ENCODE measurements around the gene SENP7. TPM values are rescaled to one million over a fixed set of nuclear protein-coding genes. Genes with fewer than 3 reads are reported as not detected.
"Not testable (repeated sequence)": the region's sequence is repeated elsewhere in the genome, so short reads cannot be mapped to it uniquely, and the experiment has no call there.

The SENP7 gene
- total RNA-seq, 1 donor from 2014 or later = 16.5 TPM

DNA sequence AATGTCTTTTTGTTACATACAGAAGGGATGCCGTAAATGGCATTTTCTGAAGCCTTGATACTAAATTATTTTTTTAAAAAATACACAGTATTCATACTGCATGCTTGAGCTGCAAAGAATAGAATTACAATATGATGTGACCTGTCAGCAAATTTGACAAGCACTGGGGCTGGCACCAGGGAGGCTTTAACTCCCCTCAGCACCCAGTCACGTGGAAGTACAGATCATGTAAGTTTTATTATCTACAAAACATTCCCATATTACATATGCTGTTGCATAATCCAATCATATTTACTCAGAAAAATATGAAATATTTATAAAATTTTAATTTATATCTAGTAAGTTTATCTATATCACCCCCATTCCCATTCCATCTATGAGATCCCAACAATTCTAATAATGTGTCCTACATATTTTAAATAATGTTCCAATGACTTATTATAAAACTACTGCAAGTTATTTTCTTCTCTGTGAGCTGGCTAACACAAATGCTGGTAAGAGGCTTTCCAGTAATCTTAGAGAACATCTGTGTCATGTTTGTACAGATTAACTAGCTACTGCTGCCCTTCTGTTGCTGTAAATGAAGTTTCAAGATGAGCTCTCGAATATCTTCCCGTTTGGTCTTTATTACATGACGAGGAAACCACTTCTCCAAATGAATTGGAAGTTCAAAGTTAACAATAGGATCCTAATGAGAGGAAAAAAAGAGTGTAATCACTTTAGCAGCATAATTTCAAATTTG lies 187.4 kb downstream of the SENP7 start:
- DNase-seq (ENCODE audit: low spot score) = no peak

DNA sequence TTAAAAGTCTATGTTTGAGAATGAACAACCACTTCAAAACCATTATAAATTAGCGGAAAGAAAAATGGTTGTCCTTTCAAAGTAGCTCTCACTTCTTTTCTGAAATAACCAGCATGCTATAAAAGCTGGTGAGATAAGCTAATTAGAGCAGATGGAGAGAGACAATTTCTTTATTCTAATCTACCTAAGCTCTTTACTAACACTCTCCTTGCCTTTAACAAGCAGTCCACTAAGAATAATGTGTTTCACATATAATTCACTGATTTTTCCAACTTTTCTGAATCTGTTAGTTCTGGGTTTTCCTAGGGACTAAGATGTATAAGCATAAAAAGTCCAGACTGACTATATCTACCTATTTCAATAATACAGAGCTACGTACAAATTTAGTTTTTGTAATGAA lies 192.5 kb downstream of the SENP7 start, which contains the start of gene IMPG2:
Gene IMPG2 (minus strand): TSS at position 101 of the 400 bp plus-strand sequence. CDS start 203 bp downstream, outside the sequence.
- no peak for DNase-seq (ENCODE audit: low spot score)

DNA sequence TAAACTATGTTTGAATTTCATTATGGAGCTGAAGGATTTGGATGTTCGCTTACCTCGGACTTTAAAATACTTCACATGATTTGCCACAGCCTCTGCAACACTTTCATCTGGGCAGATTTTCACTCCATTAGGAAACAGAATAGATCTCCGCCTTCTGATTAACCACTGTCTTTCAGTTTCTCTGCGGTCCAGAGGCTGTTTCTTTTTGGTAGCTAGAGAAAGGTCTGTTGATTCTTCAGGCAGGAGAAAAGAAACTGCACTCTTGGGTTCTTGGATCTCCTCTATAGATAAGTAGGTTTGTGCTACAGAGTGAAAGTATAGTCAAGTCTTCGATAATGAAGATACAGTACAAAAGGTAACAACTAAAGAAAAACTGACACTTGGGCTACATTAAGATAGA lies 193.5 kb downstream of the SENP7 start:
- no peak for DNase-seq (ENCODE audit: low spot score)

DNA sequence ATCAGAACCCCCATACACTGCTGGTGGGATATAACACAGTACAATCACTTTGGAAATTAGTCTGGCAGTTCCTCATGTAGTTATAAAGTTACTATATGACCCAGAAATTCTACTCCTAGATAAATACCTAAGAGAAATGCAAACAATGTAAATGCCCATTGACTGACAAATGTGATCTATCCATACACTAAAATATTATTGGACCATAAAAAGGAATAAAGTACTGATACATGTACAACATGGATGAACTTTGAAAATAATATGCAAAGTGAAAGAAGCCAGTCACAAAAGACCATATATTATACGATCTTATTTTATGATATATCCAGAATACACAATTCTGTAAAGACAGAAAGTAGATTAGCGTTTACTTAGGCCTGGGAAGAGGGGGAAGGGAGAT lies 200.5 kb downstream of the SENP7 start:
- no peak for DNase-seq (ENCODE audit: low spot score)

DNA sequence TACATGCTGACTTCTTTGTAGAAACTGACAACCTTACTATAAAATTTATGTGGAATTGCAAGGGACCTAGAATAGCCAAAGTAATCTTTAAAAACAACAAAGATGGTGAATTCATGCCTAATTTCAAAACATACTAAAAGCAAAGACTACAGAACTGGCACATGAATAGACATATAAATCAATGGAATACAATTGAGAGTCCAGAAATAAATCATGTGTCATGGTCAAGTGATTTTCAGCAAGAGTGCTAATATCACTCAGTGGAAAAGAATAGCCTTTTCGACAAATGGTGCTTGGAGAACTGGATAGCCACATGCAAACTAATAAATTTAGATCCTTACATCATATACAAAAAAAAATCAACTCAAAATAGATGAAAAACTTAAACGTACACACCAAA lies 201.3 kb downstream of the SENP7 start:
- no peak for DNase-seq (ENCODE audit: low spot score)

DNA sequence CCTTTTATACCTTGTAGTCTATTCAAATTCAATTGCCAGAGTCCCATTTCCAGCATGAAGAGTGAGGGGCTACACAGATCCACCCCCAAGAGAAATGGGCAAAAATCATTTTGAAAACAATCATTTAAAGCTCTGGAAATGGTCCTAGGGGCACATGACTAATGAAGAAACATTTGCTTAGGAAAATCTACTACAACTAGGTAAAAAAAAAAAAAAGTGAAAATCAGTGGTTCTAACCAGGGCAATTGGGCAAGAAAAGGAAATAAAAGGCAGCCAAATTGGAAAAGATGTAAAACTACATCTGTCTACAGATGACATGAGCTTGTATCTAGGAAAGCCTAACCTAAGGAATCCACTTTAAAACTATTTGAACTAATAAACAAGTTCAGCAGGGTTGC lies 202.0 kb downstream of the SENP7 start:
- no peak for DNase-seq (ENCODE audit: low spot score)

DNA sequence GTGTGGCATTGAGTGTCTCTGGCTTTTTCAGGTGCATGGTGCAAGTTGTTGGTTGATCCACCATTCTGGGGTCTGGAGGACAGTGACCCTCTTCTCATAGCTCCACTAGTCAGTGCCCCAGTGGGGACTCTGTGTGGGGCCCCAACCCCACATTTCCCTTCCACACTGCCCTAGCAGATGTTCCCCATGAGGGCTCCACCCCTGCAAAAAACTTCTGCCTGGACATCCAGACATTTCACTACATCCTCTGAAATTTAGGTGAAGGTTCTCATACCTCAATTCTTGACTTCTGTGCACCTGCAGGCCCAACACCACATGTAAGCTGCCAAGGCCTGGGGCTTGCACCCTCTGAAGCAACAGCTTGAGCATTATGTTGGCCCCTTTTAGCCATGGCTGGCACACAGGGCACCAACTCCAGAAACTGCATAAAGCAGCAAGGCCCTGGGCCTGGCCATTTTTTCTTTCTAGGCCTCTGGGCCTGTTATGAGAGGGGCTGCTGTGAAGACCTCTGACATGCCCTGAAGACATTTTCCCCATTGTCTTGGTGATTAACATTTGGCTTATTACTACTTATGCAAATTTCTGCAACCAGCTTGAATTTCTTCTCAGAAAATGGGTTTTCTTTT lies 204.8 kb downstream of the SENP7 start:
- not testable (repeated sequence) for DNase-seq (ENCODE audit: low spot score)

DNA sequence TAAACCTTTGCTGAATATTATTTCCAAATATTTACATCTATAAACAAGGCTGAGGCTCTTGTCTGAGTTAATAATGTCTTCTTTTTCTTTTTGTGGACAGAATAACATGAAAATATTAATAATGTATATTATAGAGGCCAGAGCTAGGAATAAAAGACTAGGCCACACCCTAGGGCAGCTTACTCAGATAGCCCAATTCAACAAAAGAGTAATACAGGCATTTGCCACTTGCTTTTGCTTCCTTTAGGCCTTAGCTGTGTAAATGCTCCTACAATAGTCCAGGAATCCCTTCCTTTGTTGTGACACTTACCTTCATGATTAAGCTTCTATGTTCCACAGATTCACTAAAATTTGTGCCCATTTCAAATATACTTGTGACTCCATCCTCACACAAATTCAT lies 209.2 kb downstream of the SENP7 start:
- no peak for DNase-seq (ENCODE audit: low spot score)

DNA sequence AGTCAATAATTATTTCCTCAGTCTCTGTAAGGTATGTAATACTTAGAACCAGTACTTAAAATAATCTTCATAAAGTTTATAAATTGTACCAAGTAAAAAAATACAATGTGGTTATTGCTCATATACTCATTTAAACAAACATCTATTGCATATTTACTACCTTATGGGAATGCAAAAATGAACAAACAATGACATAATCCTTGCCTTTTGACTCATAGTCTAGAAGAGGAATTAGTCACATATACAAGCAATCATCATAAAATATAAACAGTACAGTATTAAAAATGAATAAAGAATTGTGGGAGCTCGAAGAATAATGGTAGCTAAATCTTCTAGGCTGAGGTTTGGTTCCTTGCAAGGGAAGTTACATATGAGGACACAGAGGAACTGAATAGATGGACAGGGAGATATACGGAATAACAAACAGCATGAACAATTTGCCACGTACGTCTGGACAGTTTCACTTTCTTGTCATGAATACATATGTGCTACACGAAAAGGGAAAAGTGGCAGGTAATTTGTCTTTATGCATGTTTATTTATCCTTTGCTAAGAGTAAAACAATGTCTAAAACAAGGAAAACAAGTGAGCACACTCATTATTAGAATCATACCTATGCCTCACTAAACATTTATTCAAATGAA lies 209.8 kb downstream of the SENP7 start:
- no peak for DNase-seq (ENCODE audit: low spot score)

DNA sequence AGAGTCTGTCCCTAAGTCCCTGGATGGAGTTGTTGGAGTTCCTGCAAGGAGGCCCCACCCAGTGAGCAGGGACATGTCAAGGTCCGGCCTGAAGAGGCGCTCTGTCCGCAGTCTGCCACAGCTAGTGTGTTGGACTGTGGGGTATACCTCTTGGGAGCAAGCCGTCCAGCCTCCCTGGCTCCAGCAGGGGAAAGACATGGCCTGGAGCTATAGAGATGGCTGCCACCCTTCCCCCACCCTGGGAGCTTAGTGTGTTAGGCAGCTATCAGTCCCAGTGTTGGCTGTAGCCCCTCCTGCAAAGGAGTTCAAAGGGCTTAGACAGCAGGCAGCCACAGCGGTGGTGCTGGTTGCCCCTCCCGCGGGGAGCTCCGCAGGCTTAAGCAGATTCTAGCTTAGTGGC lies 212.9 kb downstream of the SENP7 start:
- no peak for DNase-seq (ENCODE audit: low spot score)

DNA sequence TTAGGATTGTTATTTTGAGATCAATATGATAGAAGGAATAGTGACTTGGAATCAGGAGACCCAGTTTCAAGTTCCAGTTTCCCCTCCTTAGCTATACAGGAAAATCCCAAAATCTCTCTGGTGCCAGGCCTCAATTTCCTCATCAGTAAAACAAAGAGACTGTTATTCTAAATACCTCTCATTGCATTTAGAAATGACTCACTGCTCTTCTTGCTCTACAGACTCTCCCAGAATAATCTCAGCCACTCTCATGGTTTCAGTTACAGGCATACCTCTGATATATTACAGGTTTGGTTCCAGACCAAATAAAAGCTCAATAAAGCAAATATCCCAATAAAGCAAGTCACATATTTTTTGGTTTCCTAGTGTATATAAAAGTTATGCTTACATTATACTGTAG lies 221.0 kb downstream of the SENP7 start:
- no peak for DNase-seq (ENCODE audit: low spot score)

DNA sequence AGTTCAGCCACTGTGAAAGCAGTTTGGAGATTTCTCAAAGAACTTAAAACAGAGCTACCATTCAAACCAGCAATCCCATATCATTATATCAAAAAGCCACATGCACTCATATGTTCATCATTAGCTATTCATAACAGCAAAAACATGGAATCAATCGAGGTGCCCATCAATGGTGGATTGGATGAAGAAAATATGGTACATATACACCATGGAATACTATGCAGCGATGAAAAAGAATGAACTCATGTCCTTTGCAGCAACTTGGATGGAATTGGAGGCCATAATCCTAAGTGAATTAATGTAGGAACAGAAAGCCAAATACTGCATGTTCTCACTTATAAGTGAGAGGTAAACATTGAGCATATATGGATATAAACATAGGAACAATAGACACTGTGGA lies 224.7 kb downstream of the SENP7 start:
- DNase-seq (ENCODE audit: low spot score) = no peak

DNA sequence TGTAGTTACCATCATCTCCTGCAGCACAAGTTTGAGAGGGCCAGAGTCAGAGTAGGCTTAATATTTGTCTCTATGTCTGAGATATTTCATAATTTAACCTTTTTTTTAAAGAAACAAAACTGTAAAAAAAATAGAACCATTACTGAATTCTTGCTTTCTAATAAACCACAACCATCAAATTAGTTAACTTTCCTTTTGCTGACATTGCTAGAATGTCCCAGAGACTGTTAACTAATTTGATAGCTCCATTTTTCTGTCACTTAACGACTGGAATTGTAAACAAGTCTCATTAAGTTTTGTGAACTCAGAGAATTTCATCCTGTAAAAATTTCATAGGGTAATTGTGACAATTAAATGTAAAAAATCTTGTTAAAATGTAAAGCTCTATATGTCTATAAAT lies 228.3 kb downstream of the SENP7 start:
- DNase-seq (ENCODE audit: low spot score) = no peak

DNA sequence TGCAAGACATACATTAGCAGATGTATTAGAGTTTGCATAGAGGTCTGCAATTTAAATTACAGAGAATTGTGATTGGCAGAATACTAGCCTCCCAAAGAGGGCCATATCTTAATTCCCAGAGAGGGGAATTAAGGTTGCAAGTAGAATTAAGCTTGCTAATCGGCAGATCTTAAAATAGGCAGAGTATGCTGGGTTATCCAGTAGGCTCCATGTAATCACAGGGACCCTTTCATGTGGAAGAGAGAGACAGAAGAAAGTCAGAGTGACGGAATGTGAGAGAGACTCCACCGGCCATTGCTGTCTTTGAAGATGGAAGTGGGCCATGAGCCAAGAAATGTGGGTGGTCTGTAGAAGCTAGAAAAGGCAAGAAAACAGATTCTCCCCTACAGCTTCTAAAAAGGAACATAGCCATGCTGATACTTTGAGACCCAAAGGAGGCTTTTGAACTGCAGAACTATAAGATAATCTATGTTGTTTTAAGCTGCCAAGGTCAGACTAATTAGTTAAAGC lies 231.4 kb downstream of the SENP7 start:
- DNase-seq (ENCODE audit: low spot score) = no peak

DNA sequence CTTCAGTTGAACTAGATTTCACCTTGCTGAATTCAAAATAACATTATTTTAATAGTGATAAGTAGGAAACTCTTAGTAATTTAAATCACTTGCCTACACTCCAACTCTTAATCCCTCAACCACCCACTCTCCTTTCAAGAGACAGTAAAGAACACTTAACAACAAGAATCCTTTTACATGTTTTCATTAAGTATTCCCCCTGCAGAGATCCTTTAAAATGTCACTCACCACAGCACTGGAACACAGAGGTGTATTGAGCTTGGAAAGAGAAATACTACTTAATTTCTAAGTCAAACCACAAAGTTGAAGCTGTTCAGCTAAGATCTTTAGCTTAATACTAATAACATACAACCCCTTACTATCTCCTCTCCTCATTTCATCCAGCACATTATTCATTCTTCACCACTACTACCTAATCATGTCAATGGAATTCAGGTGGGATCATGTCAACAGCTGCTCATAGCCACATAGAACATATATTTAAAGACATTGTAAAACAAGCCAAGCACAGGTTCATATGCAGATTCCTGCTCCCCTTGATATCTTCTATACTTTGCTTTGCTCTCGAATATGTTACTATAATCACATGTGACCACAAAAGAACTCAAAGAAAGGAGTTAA lies 233.1 kb downstream of the SENP7 start:
- no peak for DNase-seq (ENCODE audit: low spot score)

DNA sequence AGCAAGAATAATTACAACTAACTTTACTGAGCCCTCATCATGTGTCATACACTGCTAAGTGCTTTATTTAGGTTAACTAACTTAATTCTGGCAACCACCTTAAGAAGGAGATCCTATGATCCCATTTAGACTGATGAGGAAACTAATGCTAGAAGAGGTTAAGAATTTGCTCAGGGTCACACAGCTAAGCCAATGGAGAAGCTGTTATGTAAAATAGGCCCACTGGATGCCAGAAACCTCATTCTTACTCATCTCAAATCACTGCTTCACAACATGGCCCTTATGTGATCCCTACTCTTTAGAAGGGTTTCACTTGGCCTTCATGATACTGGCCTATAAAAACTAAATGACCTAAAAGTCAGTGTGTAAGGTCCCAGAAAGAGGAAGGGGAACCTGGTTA lies 233.8 kb downstream of the SENP7 start:
- no peak for DNase-seq (ENCODE audit: low spot score)

DNA sequence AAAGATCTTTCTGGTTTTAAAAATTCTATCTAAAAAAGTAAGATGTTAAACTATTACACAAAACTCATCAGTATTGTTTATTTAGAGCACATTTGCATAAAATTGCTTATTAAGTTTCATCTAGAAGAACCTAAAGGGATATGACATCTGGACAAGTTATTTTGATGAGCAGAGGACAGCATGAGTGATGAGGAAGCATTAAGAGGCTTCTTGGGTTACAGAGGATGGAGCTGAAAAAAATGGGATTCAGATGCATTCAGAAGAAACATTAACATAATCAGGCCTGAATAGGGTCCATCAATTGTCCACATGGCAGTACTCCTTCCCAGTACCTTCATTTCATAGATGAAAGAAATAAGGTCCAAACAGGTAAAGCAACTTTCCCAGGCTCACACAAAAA lies 234.3 kb downstream of the SENP7 start:
- no peak for DNase-seq (ENCODE audit: low spot score)

Other genes with a start within 250 kb of the SENP7 start
- gene IMPG2, start 192.6 kb downstream of the SENP7 start, total RNA-seq = 0.29 TPM
- 13.2 TPM for gene TRMT10C, start 48.7 kb upstream of the SENP7 start, total RNA-seq
- 139 TPM for gene PCNP, start 61.0 kb upstream of the SENP7 start, total RNA-seq
- gene ZBTB11, start 163.9 kb upstream of the SENP7 start, total RNA-seq = 15.5 TPM
- gene RPL24, start 173.5 kb upstream of the SENP7 start, total RNA-seq = 827 TPM
- gene CEP97, start 211.4 kb upstream of the SENP7 start, total RNA-seq = 10.6 TPM

All from mucosa of gallbladder (tissue), 1 donor.